GM21528 (cell line): ENCODE data around the gene AKNAD1.

Experiments
- ATAC-seq: cut with Tn5 transposase; IDR thresholded peaks from one replicate; pipeline ENCODE4 v1.9.1; 2021; ENCODE audit warnings: mild to moderate bottlenecking, moderate library complexity; ENCODE audit not compliant: unreplicated experiment, low FRiP score

The AKNAD1 gene

DNA sequence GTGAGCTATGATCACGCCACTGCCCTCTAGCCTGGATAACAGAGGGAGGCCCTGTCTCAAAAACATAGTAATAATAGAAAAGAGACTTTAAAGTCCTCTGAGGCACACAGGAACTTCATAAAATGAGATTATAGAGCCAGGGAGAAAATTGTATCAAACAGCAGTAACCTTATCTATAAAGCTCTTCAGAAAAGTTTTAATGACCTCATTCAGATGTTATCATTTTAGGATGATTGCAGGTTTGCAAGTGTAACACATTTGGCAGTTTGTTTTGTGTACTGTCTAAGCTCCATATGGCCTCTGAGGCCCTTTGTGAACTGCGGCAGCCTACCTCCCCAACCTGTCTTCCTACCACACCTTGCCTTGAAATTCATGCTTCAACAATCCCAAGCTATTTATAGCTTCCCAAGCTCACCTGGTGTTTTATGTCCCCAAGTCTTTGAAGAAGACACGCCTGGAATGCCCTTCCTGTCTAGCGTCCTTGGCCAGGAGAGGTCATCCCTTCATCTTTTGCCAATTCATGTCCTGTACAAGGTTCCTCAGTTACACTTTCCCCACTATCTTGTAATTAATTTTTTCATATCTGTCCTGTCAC is 8.5 kb upstream of the AKNAD1 start:
- no peak for ATAC-seq

DNA sequence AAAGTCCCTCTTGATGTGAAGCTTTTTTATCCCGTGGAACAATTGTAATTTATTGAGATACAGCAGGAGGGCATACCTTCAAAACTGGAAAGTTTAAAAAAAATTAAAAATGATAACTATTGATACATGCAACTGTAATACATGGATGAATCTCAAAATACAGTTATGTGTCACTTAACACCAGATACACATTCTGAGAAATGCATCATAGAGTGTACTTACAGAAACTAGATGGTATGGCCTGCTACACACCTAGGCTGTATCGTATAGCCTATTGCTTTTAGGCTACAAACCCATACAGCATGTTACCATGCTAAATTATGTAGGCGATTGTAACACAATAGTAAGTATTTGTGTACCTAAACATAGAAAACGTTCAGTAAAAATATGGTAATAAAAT is 7.1 kb upstream of the AKNAD1 start:
- ATAC-seq, result no peak

DNA sequence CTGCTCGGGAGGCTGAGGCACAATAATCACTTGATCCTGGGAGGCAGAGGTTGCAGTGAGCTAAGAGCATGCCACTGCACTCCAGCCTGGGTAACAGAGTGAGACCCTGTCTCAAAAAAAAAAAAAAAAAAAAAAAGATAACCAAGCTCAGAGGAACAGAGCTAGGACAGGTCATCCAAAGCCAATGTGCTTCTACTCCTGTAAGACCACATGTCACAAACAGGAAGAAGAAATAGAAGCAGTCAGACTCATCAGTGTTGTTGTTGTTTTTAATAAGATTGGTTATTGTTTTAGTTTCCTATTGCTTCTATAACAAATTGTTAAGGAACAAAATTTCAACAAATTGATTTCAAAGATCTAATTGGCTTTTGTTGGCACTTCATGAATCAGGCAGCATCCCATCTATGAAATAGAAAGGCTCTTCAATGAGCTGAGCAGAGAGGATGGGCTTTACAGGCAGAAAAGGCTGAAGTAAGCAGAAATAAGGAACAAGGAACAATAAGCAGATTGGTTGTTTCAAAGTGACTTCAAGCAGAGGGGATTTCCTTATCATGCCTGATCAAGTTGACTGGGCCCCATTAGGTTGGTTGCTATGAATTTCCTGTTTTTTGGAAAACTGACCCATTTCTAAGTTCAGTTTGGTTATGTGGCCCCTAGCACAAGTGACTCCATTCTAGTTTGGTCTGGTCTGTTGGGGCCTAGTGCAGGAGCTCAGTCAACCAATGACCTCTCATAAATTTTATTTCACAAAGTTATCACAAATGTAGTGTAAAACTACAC is 6.0 kb upstream of the AKNAD1 start:
- no peak for ATAC-seq

DNA sequence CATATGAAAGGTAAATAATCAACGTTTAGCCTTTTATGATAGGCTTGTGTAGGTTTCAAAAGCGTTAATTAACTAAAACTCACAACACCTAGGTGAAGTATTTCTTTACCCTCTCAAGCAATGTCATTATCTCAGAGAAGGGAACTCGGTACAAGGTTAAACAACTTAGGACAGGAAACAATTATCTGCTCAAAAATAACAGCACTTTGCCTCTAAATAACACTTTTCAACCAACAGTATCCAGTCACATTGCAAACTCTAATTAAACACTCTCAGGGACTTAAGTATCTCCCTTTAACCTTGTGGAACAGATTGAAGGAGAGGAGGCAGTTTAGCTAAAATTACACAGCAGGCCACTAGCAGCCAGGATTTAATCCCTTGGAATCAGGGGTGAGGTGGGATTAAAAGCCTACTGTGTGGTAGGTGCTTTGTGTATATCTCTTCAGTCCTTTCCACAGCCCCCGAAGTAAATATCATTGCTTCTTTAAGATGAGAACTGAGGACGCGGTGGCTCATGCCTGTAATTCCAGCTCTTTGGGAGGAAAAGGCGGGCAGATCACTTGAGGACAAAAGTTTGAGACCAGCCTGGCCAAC is 5.2 kb upstream of the AKNAD1 start:
- no peak for ATAC-seq

DNA sequence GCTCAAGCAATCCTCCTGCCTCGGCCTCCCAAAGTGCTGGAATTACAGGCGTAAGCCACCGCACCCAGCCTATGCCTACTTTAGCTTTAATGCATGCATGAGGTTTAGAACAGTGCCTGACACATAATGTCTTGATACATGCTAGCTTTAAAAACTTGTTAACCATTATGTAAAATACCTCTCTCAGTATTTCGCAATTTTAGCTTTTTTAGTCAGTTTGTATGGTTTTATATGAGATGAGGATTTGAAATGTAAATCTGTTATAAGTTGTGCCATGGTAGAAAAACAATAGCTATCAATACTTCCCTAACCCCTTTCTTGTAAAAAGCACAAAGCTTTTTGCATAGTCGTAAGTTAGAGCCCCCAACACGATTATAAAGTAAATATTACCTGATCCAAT is 4.7 kb upstream of the AKNAD1 start:
- no peak for ATAC-seq

DNA sequence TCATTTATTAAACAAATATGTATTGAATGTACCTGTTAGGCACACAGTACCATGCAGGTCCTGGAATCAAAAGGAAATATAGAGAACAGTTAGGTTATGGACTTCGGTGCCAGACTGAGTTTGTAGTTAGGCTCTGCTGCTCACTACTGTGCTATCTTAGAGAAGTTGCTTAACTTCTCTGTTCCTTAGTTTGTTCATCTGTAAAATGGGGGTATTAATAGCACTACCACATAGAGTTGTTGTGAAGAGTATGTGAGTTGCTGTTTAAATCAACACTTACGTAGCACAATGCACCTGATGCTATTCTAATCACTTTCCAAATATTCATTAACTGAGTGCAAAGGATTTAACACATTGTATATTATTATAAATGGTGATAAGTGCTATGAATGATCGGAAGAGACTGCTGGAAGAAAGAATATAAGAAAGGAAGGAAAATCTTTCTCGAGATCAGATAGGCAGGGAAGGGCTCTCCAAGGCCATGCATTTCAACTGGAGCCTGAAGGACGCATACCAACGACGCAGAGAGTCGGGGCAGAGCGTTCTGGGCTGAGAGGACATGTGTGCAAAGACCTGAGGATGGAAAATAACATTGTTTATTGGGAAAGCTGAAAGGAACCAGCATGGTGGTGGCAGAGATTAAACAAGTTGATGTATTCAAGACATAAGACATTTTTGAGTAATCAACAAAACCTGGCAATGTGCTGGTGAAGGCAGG is 3.5 kb upstream of the AKNAD1 start:
- no peak for ATAC-seq

DNA sequence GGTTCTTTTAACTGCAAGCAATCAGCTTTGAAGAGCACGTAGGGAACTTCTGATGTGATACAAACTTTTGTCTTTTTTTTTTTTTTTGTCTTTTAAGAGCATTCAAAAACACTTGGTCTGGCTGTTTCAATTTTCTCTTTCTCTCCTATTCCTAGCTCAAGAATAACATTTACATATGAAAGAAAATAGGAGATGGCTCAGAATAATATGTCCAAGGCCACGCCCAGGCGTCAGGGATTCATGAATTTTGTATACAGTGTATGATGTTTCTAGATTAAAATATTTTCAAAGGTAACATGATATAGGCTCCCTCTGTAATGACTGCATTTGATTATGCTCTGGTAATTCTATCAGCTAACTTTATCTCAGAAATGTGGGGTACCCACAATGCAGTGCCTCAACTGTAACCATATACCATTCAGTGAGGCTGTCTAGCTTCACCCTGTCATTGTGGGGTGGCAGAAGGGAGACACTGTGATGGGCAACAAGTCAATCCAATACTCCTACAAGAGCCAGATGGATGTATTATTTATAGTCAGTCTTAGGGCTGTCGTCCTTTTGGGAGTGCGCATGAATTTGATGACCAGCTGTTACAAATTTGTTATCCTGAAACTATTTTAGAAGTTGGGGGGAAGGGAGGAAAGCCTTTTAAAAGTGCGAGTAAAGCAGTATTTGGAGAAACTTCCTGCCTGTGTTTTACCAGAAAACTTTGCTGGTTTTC is 1.5 kb upstream of the AKNAD1 start:
- no peak for ATAC-seq

DNA sequence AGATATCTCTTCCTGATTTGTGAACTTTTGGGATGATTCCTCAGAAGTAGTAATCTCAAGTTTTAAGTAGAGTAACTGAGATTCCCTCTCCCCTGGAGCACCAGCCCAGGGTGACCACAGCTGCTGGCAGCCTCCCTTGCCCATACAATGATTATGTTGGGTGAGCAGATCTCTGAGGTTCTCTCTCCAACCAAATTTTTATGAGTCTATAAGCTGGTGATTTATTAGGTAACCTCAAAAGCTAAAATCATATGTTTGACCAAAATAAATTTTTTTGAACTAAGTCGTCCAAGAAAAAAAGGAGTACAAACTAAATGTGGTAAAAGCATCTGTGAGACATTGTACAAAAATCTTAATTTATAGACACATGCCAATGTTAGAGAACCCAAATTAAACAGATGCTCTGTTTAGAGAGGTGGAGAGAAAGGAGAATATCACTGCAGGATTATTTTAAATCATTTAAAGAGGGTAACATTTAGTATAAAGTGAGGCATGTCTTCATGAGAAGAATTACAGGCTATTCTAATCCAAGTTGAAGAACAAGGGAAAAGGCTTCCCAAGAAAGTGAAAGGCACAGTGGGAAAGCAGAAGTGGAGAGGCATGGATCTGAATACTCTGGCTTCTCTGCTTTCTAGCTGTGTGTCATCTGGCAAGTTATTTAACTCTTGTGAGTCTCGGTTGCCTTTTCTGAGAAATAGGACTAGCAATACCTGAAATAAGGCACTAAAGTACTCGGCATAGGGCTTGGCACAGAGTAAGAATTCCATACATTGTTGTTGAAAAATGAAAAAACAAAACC is 2.5 kb downstream of the AKNAD1 start:
- ATAC-seq, result no peak

DNA sequence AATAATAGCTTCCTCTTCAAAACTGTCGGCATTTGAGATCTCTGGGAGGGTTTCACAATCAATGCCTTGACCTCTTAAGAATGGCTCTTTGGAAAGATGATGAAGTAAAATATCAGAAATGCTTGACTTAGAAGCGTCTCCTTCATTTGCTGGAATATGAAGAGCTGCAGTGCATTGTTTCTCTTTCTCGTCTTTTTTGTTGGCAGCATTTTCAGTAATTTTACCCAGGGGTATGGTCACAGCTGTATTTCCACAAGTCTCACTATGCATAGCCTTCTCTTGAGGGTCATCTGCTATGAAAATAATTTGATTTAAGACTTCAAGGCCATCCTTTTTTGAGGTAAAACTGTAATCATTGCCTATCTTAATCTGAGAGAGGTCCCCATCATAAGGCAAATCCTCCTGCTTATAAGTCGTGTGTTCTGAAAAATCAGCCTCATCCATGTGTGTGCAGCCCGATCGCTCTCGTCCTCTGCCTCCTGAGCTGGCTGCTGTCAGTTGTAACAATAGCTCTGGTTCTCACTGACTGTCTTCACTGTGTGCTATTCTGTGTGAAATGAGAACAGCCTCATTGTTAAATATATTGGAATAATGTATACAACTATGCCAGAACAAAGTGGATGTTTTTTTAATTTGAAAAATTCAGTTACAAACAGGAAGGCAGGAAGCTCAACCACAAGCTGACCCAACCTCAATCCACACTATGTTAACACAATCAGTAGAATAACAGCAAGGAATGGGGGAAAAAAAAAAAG is 4.5 kb downstream of the AKNAD1 start:
- ATAC-seq, result no peak

DNA sequence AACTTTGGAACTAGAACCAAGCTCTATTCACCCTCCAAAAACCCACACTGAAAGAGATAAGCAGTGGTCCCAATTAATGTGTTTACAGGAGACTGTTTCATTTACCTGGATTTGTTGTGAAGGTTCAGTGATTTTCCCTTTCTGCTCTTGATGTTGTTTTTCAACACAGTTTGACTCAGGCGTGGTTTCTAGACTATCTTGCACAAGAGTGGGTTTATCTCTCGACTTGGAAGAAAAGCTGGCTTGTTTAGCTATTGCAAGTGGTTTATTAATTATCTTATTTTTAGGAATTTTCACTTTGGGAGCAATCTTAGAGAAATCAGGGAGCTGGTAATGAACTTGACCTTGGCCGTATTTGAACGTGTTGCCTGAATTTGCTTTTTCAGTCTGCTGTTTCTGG is 5.3 kb downstream of the AKNAD1 start:
- no peak for ATAC-seq

DNA sequence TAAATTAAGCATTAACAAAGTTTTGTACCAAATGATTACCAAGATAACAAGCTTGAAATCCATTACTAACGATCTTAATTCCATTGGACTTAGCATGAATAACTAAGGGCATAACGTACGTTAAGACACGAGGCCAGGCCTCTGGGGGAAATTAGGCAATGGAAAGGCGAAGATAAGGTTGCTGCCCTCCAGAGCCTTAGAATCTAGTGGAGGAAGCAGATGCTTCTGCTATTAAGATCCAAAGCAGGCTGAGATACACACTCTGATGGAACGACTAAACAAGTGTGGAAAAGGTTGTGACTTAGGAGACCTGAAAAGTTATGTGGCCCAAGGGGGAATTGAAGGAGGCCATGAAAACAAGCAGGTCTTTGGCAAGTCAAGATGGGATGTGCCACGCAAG is 6.0 kb downstream of the AKNAD1 start:
- no peak for ATAC-seq

DNA sequence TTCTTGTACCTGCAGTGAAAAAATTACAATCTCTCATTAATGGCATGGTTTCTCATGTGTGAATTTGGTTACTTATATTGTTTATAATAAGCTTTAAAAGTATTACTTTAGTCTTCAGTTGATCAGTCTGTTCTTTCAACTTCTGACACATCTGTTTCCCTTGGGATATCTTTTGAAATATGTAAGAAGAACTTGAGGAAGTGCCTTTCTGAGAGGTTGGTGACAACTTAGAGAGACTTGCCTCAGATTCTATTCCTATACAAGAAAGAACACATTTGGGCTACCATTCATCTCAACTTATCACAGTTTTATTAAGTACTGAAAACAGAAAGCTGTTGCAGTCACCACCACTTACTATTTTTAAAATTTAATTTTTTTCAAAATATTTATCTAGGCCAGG is 8.1 kb downstream of the AKNAD1 start:
- ATAC-seq, result no peak

DNA sequence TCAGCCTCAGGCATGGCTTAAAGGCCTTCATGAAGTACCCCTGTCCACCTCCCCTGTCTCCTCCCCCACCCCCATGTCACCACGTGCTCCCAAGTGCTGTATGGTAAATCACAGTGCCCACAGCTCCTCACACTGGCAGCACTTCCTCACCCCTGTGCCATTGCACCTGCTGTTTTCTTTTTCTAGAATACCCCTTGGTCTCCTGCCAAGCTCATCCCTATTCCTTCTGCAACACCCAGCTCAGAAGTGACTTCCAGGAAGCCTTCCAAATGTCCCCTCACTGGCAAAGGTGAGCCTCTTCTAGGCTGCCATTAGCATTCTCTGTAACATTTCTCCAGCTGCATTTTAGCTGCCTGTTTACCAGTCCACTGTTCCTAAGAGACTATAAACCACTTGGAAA is 9.4 kb downstream of the AKNAD1 start:
- no peak for ATAC-seq

DNA sequence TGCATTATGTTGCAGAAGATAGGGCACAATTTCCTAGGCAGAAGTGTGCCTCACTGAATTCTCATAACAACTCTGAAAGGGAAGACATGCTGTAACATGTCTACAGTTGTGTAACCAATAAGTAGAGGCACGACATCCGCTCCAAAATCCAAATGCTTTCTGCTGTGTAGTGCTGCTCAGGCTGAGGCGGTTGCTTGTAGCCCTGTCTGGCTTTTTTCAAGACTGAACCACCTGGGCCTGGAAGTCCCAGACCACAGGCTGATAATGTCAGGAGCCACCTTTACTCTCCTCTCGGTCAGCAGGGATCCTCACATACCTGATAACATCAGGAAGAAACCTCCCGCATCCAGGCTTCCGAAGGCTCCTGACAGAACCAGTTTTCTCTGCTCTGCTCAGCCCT is 10.9 kb downstream of the AKNAD1 start:
- ATAC-seq, result no peak

DNA sequence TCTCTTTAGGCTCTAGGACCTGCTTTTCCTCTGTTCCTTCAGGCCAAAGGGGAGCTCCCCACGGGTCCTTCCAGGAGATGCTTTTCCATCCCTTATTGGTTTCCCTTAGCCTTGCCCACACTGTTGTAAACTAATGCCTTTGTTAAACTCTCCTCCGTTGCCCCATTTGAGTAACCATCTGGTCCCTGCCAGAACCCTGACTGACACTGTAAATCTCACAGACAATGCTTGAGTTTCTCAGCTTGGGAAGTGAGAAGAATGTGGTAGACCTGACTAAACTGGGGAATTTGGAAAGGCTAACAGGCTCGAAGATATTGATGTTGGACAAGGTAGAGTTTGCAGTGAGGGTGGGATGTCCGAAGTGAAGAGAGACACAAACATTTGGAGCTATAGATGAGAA is 11.4 kb downstream of the AKNAD1 start:
- no peak for ATAC-seq

DNA sequence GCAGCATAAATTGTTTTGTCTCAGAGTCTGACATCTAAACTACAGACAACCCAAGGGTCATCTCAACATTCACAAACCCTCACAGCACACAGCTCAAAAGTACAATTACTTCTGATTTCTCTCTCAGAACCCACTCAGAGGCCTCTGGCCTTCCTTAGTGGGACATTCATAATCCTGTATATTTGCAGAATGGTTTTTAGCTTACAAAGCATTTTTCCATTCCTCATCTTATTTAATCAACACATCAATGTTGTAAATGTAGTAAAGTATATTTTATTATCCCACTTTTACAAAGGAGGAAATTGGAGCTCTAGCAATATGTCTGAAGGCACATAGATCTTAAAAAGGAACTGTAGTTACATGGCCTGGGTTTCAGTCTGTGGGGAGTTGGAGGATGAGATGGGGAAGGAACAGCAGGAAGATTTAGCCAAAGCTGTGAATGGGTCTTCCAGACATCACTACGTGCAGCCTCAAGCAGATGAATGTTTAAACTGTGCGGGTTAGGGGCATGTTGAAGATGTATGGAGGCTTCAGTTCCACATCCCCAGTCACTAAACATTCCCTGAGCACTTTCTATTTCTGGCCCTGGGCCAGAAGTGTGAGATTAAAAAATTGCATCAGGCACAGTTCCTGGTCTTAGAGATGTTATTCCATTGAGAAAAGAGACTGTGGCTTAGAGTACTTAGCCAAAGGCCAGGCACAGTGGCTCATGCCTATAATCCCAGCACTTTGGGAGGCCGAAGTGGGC is 13.3 kb downstream of the AKNAD1 start:
- no peak for ATAC-seq

DNA sequence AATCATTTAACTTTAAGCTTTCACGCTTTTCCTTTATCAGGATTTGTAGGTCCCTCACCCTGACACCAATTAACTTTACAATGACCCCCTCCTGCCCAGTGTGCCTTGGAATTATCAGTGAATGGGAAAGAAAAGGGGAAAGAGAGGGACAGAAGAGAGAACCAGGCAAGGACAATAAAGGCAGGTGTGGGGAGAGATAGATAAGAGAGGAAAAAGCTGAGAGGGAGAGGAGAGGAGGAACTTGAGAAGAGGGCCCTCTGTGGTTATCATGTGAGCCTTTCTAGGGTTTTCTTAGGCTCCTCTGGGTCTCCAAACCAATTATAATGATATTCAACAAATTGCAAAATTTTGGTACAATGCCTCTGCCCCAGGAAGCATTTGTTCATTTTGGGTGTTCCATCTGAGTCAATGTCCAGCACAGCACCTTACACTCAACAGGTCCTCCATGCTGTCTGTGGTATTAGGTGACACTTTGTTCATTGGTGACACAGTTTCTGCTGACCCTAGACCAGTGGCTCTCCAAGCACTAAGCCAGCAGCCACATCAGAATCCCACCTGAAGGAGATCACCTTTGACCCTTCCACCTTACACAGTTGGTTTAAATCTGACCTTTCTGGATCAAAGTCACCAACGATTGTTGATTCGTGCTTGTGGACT is 14.2 kb downstream of the AKNAD1 start:
- ATAC-seq, result no peak

DNA sequence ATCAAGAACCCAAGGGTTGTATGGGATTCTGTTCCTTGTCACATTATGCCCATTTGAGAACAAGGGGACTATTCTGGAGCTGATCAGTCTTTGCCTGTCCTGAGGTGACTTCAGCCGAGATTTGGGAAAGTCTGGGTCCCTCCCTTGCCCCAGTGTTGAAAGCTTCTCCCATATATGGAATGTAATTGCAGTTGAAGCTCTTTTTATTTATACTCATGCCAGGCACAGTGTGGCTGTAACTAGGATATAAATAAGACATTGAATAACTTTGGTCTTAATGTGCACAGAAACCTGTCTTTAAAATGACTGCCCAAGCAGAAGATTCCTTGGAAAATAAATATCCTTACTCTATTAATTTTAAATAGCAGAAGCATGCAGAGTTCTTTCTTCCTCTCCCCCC is 15.2 kb downstream of the AKNAD1 start:
- ATAC-seq, result no peak
